BE2C (cell line): Measurements from ENCODE around the gene KCND2.
A peak's percentile ranks its signal among the peaks of the same experiment; 100 is the strongest.

Source experiments
- DNase-seq: peaks from one replicate; pipeline ENCODE4 v3.0.0-alpha.2; 2020
- H3K27me3 ChIP-seq: fragments of 250-450 bp; sonication (Bioruptor Pico); 2 replicates; pipeline ENCODE4 v1.5.1; 2020; ENCODE audit warnings: mild to moderate bottlenecking
- H3K36me3 ChIP-seq: fragments of 250-450 bp; sonication (Bioruptor Pico); 2 replicates; pipeline ENCODE4 v1.5.1; 2020; ENCODE audit warnings: mild to moderate bottlenecking
- H3K4me1 ChIP-seq: fragments of 250-450 bp; sonication (Bioruptor Pico); 2 replicates; pipeline ENCODE4 v1.5.1; 2020
- H3K4me3 ChIP-seq: 2 replicates; pipeline ENCODE4 v1.5.1; 2011; ENCODE audit warnings: low read depth, low read length
- H3K9me3 ChIP-seq: fragments of 250-450 bp; sonication (Bioruptor Pico); 2 replicates; pipeline ENCODE4 v1.5.1; 2020
- CTCF ChIP-seq: IDR thresholded peaks from 2 replicates; pipeline ENCODE4 v1.5.1; 2012; ENCODE audit warnings: mild to moderate bottlenecking, low read depth, low read length

The KCND2 gene

GRCh38 chr7:120320218-120320961, 47.4 kb downstream of the KCND2 start:
- no peaks in the 10 kb centered on the region for H3K27me3 ChIP-seq
- no peak for TF ChIP-seq CTCF
- no peaks in the 10 kb centered on the region for H3K9me3 ChIP-seq
- DNase-seq, result no peak
- no peaks in the 10 kb centered on the region for H3K4me1 ChIP-seq
- H3K36me3 ChIP-seq, result no peaks in the 10 kb centered on the region
- no peak overlapping the region for H3K4me3 ChIP-seq

GRCh38 chr7:120327054-120327453, 54.1 kb downstream of the KCND2 start:
- H3K36me3 ChIP-seq, result no peaks in the 10 kb centered on the region
- TF ChIP-seq CTCF, result no peak
- H3K9me3 ChIP-seq, result no peaks in the 10 kb centered on the region
- no peaks in the 10 kb centered on the region for H3K4me1 ChIP-seq
- no peak overlapping the region for H3K4me3 ChIP-seq
- no peaks in the 10 kb centered on the region for H3K27me3 ChIP-seq
- DNase-seq, result no peak

- TF ChIP-seq CTCF, result no peak
- Histone ChIP-seq H3K9me3 (no peaks in the 10 kb centered on the region), H3K4me3 (no peak overlapping the region), H3K36me3 (no peaks in the 10 kb centered on the region), H3K4me1 (no peaks in the 10 kb centered on the region), H3K27me3 (no peaks in the 10 kb centered on the region)
- no peak for DNase-seq
Observed at GRCh38 chr7:120332433-120332832, 59.5 kb downstream of the KCND2 start.

GRCh38 chr7:120334475-120334874, 61.5 kb downstream of the KCND2 start:
- no peaks in the 10 kb centered on the region for H3K36me3 ChIP-seq
- H3K4me3 ChIP-seq, result no peak overlapping the region
- TF ChIP-seq CTCF, result no peak
- no peaks in the 10 kb centered on the region for H3K27me3 ChIP-seq
- no peaks in the 10 kb centered on the region for H3K9me3 ChIP-seq
- DNase-seq, result no peak
- no peaks in the 10 kb centered on the region for H3K4me1 ChIP-seq

- no peak for DNase-seq
- peak; percentile 50 for TF ChIP-seq CTCF
- Histone ChIP-seq H3K36me3 (no peaks in the 10 kb centered on the region), H3K4me3 (no peak overlapping the region), H3K4me1 (no peaks in the 10 kb centered on the region), H3K9me3 (no peaks in the 10 kb centered on the region), H3K27me3 (no peaks in the 10 kb centered on the region)
Observed at GRCh38 chr7:120337308-120337907, 64.4 kb downstream of the KCND2 start.

- TF ChIP-seq CTCF, result no peak
- no peak for DNase-seq
- Histone ChIP-seq H3K27me3 (no peaks in the 10 kb centered on the region), H3K36me3 (no peaks in the 10 kb centered on the region), H3K4me1 (no peaks in the 10 kb centered on the region), H3K9me3 (no peaks in the 10 kb centered on the region), H3K4me3 (no peak overlapping the region)
Observed at GRCh38 chr7:120344276-120344675, 71.3 kb downstream of the KCND2 start.
